GM23338 (cell line): ENCODE results near the gene NUTF2. TPM values are rescaled to one million over a fixed set of nuclear protein-coding genes. Genes with fewer than 3 reads are reported as not detected.
A peak's percentile ranks its signal among the peaks of the same experiment; 100 is the strongest.

Experiments used
- ATAC-seq: fragments of 200-7000 bp; cut with Tn5 transposase; 3 replicates; pipeline ENCODE4 v1.9.1; 2020
- DNase-seq: peaks from one replicate; pipeline ENCODE4 v3.0.0-alpha.2; 2015; ENCODE audit warnings: low spot score
- H2AFZ ChIP-seq: fragments of 200-600 bp; sonication (generic); 2 replicates; pipeline ENCODE4 v1.8.0; 2016; ENCODE audit warnings: antibody characterized with exemption, mild to moderate bottlenecking, moderate library complexity
- H3F3A ChIP-seq: fragments of 200-600 bp; sonication (generic); replicated peaks from 2 replicates; pipeline ENCODE4 v1.8.0; 2017; ENCODE audit warnings: antibody characterized with exemption, mixed run types, low read depth
- H3K27ac ChIP-seq: fragments of 200-600 bp; sonication (generic); 2 replicates; pipeline ENCODE4 v1.6.1; 2016; ENCODE audit warnings: low read depth
- H3K27me3 ChIP-seq: fragments of 200-600 bp; sonication (generic); 2 replicates; pipeline ENCODE4 v1.8.0; 2016; ENCODE audit warnings: mild to moderate bottlenecking, mixed run types, moderate library complexity; ENCODE audit not compliant: insufficient read depth
- H3K36me3 ChIP-seq: fragments of 200-600 bp; sonication (generic); 2 replicates; pipeline ENCODE4 v1.8.0; 2016; ENCODE audit warnings: mild to moderate bottlenecking; ENCODE audit not compliant: insufficient read depth
- H3K4me1 ChIP-seq: fragments of 200-600 bp; sonication (generic); 2 replicates; pipeline ENCODE4 v1.8.0; 2016; ENCODE audit warnings: mild to moderate bottlenecking, moderate library complexity; ENCODE audit not compliant: insufficient read depth
- H3K4me2 ChIP-seq: fragments of 200-600 bp; sonication (generic); 2 replicates; pipeline ENCODE4 v1.7.1; 2017; ENCODE audit warnings: mixed run types
- H3K4me3 ChIP-seq: fragments of 200-600 bp; sonication (generic); 2 replicates; pipeline ENCODE4 v1.6.1; 2016; ENCODE audit warnings: mixed run types
- H3K79me2 ChIP-seq: fragments of 200-600 bp; sonication (generic); replicated peaks from 2 replicates; pipeline ENCODE4 v1.8.0; 2017; ENCODE audit warnings: mild to moderate bottlenecking; ENCODE audit not compliant: insufficient read depth
- H3K9me2 ChIP-seq: fragments of 200-600 bp; sonication (generic); 2 replicates; pipeline ENCODE4 v1.8.0; 2017; ENCODE audit not compliant: insufficient read depth
- H4K20me1 ChIP-seq: fragments of 200-600 bp; sonication (generic); replicated peaks from 2 replicates; pipeline ENCODE4 v1.8.0; 2017; ENCODE audit warnings: mild to moderate bottlenecking; ENCODE audit not compliant: insufficient read depth
- H3K27ac Mint-ChIP-seq: 2 replicates; pipeline ENCODE4 v1.8.0; 2020; ENCODE audit warnings: inconsistent platforms, mild to moderate bottlenecking, moderate library complexity, mixed read lengths
- H3K27me3 Mint-ChIP-seq: 3 replicates; pipeline ENCODE4 v1.8.0; 2022; ENCODE audit warnings: low read depth, mild to moderate bottlenecking, moderate library complexity, mixed read lengths, inconsistent platforms; ENCODE audit not compliant: insufficient read depth, poor library complexity
- H3K36me3 Mint-ChIP-seq: 3 replicates; pipeline ENCODE4 v1.8.0; 2021; ENCODE audit warnings: low read depth, mild to moderate bottlenecking, inconsistent platforms, moderate library complexity, mixed read lengths
- H3K4me1 Mint-ChIP-seq: 3 replicates; pipeline ENCODE4 v1.8.0; 2020; ENCODE audit warnings: mild to moderate bottlenecking, inconsistent platforms, mixed read lengths
- H3K4me3 Mint-ChIP-seq: 3 replicates; pipeline ENCODE4 v1.8.0; 2021; ENCODE audit warnings: moderate library complexity, mild to moderate bottlenecking, inconsistent platforms, mixed read lengths
- H3K9me3 Mint-ChIP-seq: 3 replicates; pipeline ENCODE4 v1.8.0; 2020; ENCODE audit warnings: moderate library complexity, mild to moderate bottlenecking, inconsistent platforms, mixed read lengths
- CREB1 ChIP-seq: fragments of 250-450 bp; sonication (Bioruptor Pico); IDR thresholded peaks from 2 replicates; pipeline ENCODE4 v1.5.0; 2020; ENCODE audit warnings: low read depth, mild to moderate bottlenecking, moderate library complexity
- EZH2phosphoT487 ChIP-seq: fragments of 200-600 bp; sonication (generic); IDR thresholded peaks from one replicate; pipeline ENCODE4 v1.8.1; 2018; ENCODE audit warnings: antibody characterized with exemption; ENCODE audit not compliant: unreplicated experiment
- JUNB ChIP-seq: IDR thresholded peaks from one replicate; pipeline ENCODE4 v1.6.1; 2016; ENCODE audit warnings: antibody characterized with exemption; ENCODE audit not compliant: unreplicated experiment
- NANOG ChIP-seq: IDR thresholded peaks from 2 replicates; pipeline ENCODE4 v1.6.1; 2016; ENCODE audit warnings: antibody characterized with exemption, borderline replicate concordance
- POLR2AphosphoS5 ChIP-seq: IDR thresholded peaks from 2 replicates; pipeline ENCODE4 v1.6.1; 2016; ENCODE audit warnings: antibody characterized with exemption, low read depth
- STAT1 ChIP-seq: IDR thresholded peaks from one replicate; pipeline ENCODE4 v1.6.1; 2016; ENCODE audit warnings: antibody characterized with exemption; ENCODE audit not compliant: unreplicated experiment
- ZNF331 ChIP-seq: fragments of 250-450 bp; sonication (Bioruptor Pico); IDR thresholded peaks from 2 replicates; pipeline ENCODE4 v1.5.0; 2020; ENCODE audit warnings: low read depth, mild to moderate bottlenecking, moderate library complexity
- polyA plus RNA-seq: library from polyadenylated mRNA; unstranded; fragments of >200 nt; fragmentation: Nextera tagmentation; extraction: Ambion mirVana; gene quantifications from 2 replicates; pipeline ENCODE4 v1.2.1, GENCODE V29; 2016
- total RNA-seq: library from RNA; depleted of rRNA; stranded (reverse); fragments of >200 nt; shearing (Covaris generic); gene quantifications from 2 replicates; pipeline ENCODE4 v1.2.3, GENCODE V29; 2014
- TF ChIP-seq, protein P1 (sequence below): IDR thresholded peaks from 2 replicates; pipeline ENCODE4 v1.6.1; 2016; ENCODE audit warnings: antibody characterized with exemption
- TF ChIP-seq, protein P2 (sequence below): IDR thresholded peaks from one replicate; pipeline ENCODE4 v1.6.1; 2018; ENCODE audit warnings: antibody characterized with exemption; ENCODE audit not compliant: unreplicated experiment

Gene NUTF2
- total and polyA plus RNA-seq, 2 experiments from 2014 or later, result 321 to 391 TPM

DNA sequence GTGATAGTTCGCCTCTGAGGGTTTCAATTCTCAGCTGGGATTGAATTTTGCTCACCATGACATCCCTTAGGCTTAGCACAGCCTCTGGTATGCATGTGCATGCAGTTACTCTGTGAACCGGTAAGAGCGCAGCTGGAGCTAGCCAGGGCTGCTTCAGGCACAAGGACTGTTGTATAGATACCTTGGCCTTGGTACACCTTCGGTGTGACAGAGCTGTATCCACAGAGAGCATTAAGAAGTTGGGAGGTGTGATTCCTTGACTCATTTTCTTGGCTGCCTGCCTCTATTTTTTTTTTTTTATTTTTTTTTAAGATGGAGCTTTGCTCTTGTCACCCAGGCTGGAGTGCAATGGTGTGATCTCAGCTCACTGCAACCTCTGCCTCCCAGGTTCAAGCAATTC, 2.2 kb upstream of the NUTF2 start:
- H2AFZ ChIP-seq, result no peak overlapping the region
- Mint-ChIP-seq H3K27ac (no peak overlapping the region; the same call in 1 of the 2 replicates), H3K9me3 (no peaks in the 10 kb centered on the region), H3K27me3 (peaks cover 16% of the 10 kb centered on the region), H3K4me1 (peaks cover 47% of the 10 kb centered on the region), H3K36me3 (peaks cover 17% of the 10 kb centered on the region), H3K4me3 (peak overlapping the region; percentile 80)
- peaks cover 34% of the 10 kb centered on the region for H3F3A ChIP-seq
- peaks cover 53% of the 10 kb centered on the region for H3K79me2 ChIP-seq
- H3K36me3 ChIP-seq, result no peaks in the 10 kb centered on the region
- H3K4me1 ChIP-seq, result peaks cover 37% of the 10 kb centered on the region
- DNase-seq (peak; percentile 27), ATAC-seq (no peak)
- peak overlapping the region; percentile 87 for H3K4me2 ChIP-seq
- no peaks in the 10 kb centered on the region for H3K9me2 ChIP-seq
- H3K4me3 ChIP-seq, result peak overlapping the region; percentile 91
- H3K27me3 ChIP-seq, result no peaks in the 10 kb centered on the region
- peaks cover 31% of the 10 kb centered on the region for H4K20me1 ChIP-seq
- H3K27ac ChIP-seq, result peak overlapping the region; percentile 97; the same call in 1 of the 2 replicates
- TF ChIP-seq JUNB, result no peak
- no peak for TF ChIP-seq CREB1 (CRISPR knock-in tag)
- no peak for TF ChIP-seq STAT1
- TF ChIP-seq, protein P1, sequence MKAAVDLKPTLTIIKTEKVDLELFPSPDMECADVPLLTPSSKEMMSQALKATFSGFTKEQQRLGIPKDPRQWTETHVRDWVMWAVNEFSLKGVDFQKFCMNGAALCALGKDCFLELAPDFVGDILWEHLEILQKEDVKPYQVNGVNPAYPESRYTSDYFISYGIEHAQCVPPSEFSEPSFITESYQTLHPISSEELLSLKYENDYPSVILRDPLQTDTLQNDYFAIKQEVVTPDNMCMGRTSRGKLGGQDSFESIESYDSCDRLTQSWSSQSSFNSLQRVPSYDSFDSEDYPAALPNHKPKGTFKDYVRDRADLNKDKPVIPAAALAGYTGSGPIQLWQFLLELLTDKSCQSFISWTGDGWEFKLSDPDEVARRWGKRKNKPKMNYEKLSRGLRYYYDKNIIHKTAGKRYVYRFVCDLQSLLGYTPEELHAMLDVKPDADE, result no peak

DNA sequence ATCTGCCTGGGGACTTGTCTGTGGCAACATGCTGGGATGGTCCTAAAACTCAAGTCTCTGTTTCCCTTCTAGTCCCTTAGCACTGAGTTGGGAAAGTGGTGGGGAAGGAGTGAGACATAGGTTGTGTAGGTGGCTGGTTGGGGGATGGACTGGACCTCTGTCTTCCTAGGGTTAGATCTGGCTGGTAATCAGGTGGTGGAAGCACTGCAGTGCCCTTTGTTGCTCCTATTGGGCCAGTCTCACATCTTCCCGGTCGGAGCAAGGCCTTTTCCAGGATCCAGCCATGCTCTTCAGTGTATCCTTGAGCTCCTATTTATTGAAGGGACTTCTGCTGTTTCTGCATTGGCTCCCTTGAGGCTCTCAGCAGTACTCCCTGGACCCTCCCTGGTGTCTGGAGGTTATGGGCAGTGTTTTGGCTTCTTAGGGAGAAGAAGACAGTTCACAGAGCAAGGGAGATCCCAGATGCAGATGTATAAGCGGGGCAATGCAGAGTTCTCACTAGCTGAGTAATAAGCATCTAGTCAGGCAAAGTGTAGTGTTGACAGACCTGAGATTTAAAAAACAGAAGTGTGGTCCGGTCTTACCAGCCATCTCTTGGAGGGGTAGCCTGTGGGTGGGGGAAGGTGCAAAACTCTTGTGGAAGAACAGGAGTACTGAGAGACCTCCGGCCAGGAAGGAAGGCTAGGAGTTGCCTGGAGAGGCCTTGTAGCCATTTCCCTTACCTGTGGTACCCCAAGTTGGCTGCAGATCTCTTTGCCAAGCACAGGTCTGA, 1.3 kb upstream of the NUTF2 start:
- H3K27ac Mint-ChIP-seq, result peak overlapping the region; percentile 95
- peaks cover 35% of the 10 kb centered on the region for H3F3A ChIP-seq
- DNase-seq (peak; percentile 11), ATAC-seq (no peak)
- H3K4me3 Mint-ChIP-seq, result peak overlapping the region; percentile 80
- no peak overlapping the region for H2AFZ ChIP-seq
- 0 out of 2 replicates have a peak, but pooled peaks cover 2% of the 10 kb centered on the region for H3K36me3 ChIP-seq
- no peaks in the 10 kb centered on the region for H3K9me3 Mint-ChIP-seq
- H3K4me1 Mint-ChIP-seq, result peaks cover 45% of the 10 kb centered on the region
- H4K20me1 ChIP-seq, result peaks cover 35% of the 10 kb centered on the region
- peak overlapping the region; percentile 91 for H3K4me3 ChIP-seq
- H3K9me2 ChIP-seq, result no peaks in the 10 kb centered on the region
- no peaks in the 10 kb centered on the region for H3K27me3 ChIP-seq
- peak overlapping the region; percentile 87 for H3K4me2 ChIP-seq
- H3K4me1 ChIP-seq, result peaks cover 37% of the 10 kb centered on the region
- peaks cover 25% of the 10 kb centered on the region for H3K36me3 Mint-ChIP-seq
- peak overlapping the region; percentile 97 for H3K27ac ChIP-seq
- H3K27me3 Mint-ChIP-seq, result peaks cover 14% of the 10 kb centered on the region
- peaks cover 63% of the 10 kb centered on the region for H3K79me2 ChIP-seq
- no peak for TF ChIP-seq NANOG
- no peak for TF ChIP-seq ZNF331 (CRISPR knock-in tag)
- TF ChIP-seq CREB1 (CRISPR knock-in tag), result no peak
- no peak for TF ChIP-seq STAT1
- no peak for TF ChIP-seq EZH2phosphoT487
- no peak for TF ChIP-seq JUNB
- TF ChIP-seq, protein P2, sequence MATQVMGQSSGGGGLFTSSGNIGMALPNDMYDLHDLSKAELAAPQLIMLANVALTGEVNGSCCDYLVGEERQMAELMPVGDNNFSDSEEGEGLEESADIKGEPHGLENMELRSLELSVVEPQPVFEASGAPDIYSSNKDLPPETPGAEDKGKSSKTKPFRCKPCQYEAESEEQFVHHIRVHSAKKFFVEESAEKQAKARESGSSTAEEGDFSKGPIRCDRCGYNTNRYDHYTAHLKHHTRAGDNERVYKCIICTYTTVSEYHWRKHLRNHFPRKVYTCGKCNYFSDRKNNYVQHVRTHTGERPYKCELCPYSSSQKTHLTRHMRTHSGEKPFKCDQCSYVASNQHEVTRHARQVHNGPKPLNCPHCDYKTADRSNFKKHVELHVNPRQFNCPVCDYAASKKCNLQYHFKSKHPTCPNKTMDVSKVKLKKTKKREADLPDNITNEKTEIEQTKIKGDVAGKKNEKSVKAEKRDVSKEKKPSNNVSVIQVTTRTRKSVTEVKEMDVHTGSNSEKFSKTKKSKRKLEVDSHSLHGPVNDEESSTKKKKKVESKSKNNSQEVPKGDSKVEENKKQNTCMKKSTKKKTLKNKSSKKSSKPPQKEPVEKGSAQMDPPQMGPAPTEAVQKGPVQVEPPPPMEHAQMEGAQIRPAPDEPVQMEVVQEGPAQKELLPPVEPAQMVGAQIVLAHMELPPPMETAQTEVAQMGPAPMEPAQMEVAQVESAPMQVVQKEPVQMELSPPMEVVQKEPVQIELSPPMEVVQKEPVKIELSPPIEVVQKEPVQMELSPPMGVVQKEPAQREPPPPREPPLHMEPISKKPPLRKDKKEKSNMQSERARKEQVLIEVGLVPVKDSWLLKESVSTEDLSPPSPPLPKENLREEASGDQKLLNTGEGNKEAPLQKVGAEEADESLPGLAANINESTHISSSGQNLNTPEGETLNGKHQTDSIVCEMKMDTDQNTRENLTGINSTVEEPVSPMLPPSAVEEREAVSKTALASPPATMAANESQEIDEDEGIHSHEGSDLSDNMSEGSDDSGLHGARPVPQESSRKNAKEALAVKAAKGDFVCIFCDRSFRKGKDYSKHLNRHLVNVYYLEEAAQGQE, result no peak
- TF ChIP-seq, protein P1, result no peak
- no peak for TF ChIP-seq POLR2AphosphoS5
